NCI-H128 (cell line): ENCODE results near the gene UFSP2.
"Not testable (repeated sequence)": the region's sequence is repeated elsewhere in the genome, so short reads cannot be mapped to it uniquely, and the experiment has no call there.

Experiments
- DNase-seq: peaks from one replicate; lab custom pipeline; 2025; ENCODE audit not compliant: unreplicated experiment; lab: John Stamatoyannopoulos, UW

UFSP2 gene

DNA sequence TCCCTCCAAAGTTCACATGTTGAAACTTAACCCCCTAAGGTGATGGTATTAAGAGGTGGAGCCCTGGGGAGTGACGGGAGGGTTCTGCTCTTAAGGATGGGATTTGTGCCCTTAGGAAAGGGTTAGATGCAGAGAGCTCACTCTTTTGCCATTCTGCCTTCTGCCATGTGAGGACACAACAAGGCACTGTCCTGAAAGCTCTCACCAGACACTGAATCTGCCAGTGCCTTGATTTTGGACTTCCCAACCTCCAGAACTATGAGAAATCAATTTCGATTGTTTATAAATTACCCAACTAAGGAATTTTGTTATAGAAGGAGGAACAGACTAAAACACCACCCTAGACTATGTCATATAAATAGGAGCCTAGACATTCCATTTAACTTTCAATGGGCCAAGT is 41.7 kb downstream of the UFSP2 start:
- no peak for DNase-seq

DNA sequence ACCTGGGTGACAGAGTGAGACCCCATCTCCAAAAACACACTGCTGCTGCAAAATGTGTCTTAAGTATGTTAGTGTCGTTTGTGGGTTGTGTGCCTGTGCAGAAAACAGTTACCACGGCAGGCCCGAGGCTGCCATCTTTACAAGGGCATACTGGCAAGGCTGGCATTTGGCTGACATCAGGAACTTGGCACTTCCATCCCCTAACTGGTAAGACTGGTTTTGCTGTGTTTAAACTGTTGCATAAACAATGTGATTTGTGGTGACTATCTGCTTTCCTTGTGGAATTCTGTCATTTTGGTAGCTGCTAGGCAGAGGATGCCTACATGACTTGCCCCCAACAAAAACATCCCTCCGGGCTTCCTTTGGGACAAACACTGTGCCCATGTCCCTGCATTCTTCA is 42.3 kb downstream of the UFSP2 start:
- DNase-seq = no peak

DNA sequence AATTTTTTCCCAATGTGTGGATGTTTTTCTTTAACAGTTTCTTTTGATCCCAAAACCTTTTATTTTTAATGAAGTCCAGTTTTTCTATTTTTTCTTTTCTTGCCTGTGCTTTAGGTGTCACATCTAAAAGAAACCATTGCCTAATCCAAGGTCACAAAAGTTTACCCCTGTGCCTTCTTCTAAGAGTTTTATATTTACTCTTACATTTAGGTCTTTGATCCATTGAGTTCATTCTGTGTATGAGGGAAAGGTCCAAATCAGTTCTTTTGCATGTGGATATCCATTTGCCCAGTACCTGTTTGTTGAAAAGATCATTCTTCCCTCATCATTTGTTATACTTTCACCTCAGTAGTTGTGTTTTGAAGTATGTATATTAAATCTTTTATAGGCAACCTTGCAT is 43.0 kb downstream of the UFSP2 start:
- no peak for DNase-seq

DNA sequence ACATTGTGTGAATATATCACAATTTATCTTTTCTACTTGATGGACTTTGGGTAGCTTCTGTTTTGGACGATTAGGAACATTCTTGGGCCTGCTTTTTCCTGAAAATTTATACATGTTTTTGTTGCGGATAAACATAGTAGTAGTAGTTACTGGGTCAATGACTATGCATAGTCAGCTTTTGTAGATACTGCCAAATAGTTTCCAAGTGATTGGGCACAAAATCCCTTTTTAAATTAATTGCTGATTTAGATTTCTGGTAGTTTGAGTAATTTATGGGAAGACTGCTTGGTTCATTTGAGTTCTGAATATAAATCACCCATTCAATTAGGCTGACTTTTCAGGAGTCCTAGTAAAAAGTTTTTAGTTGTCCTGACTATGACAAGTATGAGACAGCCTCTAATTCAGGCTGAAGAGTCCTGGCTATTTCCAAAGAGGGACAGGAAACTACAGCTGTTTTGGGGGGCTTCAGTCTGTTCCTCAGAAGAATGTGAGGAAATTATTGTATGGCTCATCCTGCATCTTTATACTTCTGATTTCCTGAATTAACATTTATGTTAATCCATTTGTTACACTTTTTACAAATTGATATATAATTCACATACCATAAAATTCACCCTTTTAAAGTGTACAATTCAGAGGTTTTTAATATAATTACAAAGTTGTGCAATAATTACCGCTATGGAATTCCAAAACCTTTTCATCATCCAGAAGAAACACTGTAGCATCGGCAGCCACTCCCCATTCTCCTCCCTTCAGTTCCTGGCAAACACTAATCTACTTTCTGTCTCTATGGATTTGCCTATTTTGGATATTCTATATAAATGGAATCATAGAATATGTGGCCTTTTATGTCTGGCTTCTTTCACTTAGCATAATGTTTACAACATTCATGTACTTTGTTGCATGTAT is 44.2 kb downstream of the UFSP2 start:
- DNase-seq = no peak

DNA sequence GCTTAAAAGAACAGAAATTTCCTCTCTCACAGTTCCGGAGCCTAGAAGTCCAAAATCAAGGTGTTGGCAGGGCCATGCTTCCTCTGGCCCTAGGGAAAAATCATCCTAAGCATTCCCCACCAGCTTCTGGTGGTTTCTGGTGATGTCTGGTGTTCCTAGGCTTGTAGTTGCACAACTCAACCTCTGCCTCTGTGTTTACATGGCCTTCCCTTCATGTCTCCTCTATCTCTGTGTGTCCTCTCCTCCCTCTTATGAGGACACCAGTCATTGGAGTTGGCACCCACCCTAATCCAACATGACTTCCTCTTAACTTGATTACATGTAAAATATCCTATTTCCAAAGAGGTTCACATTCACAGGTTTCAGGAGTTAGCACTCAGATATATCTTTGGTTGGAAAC is 45.4 kb downstream of the UFSP2 start:
- no peak for DNase-seq

DNA sequence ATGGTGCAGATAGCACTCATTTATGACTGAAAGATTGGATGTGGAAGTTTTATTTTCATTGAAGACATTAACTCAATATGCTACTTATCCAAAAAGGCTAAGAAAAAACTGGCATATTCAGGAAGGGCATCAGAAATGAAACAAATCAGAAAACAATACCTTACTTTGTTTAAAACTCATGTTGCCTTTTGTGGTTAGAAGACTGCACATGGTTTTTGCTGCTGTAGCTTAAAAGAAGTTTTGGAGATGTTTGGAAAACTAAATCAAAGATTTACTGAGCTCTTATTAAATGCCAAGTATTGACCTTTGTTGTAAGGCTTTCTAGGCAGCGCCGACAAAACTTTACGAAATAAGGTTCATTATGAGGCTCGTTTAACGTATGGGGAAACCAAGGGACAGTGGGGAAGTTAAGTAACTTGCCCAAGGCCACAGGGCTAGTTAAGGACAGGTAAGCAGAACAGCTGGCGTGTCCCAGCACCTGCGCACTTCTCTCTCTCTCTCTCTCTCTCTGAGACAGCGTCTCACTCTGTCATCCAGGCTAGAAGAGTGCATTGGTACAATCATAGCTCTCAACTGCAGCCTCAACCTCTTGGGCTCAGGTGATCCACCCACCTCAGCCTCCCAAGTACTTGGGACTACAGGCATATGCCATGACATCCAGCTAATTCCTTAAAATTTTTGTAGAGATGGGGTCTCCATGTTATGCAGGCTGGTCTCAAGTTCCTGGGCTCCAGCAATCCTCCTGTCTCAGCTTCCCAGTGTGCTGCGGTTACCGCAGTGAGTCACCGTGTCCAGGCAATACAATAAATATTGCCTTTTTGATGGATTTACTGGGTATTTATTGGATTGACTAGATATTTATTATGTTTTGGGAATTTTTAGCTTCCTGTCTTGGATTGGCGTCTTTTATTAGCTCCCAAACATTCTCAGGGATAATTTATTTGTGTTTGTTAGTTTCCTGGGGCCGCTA is 46.2 kb downstream of the UFSP2 start:
- no peak for DNase-seq

DNA sequence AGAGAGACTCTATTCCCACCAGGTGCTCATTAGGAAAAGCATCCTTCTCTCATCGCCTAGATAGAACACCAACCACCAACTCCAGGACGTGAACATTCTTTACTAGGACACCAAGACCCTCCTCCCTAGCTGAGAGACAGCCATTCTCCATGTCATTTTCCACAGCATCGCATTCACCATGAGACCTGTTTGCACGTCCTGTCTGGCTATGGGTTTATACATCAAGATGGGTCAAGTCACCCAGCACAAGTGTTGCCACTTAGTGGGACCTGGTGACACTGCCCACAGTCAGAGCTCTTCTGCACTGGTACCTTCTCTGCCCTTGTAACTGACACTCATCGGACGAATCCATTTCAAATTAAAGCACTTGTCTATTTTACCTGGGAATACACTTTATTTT is 47.5 kb downstream of the UFSP2 start:
- DNase-seq = no peak

DNA sequence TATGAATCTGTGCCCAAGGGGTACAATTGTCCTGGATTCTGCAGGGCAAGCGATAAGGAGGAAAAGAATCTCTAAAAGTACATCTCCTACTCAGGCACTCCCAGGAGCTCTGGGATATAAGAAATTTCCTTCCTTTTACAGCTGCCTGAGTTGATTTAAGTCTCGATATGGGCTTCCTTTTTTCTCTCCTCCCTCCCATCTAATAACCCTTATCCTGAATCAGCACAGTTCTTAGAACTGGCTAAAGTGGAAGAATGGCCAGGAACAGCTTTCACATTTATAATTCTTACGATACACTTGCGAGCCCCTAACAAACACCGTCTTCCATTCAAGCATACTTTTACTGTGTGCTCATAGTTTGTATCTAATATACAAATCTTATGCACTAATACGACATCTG is 51.2 kb downstream of the UFSP2 start:
- no peak for DNase-seq

DNA sequence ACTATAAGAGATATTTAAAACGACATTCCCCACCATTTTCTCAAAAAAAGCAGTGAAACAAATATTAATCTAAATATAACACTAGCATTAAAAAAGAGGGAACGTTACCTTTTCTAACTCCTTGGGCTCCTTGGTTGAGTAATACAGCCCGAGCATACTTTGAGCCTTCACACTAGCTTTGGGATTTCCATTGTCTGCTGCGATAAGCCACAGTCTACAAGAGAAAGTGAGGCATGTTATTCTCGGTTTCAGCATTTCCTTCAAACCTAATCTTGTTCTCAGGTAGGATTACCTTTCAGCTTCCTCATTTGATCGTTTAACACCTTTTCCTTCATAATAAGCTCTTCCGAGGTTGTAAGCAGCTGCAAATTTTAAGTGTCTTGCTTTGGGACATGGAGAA is 51.7 kb downstream of the UFSP2 start:
- DNase-seq = no peak

DNA sequence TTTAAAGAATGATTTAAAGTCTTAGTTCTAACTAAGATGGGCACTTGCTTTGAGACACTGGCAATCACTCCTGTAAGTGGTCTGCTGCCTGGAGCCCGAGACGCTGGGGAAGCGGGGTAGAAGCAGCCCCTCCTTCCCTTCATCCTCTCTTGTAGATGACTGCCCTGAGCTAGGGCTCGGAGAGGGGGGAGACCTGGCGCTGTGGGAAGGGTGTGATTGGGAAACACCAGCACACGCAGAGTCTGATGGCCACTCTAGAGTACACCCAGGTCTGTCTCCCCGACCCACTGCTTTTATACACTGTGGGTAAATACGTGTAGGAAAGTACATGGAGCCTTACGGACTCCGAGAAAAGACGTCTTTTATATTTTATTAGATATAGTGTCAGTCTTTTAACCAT is 54.1 kb downstream of the UFSP2 start:
- DNase-seq = no peak

DNA sequence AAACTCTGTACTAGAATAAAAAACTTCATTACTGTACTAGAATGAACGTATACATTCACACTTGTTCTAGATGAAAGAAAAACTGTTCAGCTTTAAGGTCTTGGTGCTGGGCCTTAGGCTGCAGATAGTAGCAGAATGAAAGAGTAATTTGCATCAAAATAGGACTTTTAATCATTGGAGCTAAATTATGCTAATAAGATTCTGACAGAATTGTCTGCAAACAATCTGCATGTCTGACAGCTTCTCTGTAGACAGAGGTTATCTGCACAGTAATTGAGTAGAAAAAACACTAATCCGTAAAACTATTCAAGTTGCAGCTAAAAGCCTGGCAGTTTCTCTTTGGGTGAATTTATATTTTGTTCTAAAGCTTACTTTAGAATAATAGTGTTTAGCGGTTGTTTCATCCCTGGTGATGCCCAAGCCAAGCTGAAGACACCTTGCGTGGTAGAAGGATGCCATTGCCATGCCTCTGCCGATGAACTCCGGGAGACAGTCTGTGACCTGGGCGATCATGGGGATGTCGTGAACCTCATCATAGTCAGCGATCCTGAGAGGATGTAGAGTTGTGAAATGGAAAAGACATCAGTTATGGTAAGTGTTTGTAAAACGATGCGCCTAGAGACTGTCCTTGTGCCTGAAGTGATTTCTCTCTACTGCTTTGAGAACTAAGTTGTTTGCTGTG is 55.4 kb downstream of the UFSP2 start:
- no peak for DNase-seq

DNA sequence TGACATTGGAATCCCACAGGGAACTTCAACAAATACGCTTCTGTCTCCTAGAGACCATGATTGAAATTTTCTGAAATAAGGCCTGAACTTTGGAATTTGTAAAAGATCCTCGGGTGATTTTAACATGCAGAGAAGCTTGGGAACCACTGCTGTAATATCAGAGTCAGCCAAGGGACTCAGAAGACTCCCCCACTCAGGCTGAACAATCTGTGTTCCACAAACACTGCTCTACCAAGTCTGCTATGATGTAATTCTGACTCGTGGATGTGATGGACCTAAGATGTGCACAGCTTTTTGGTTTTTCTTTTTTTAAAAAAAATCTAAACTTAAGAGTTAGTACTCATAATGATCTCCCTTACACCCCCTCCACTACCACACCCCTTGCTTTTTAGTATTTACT is 56.0 kb downstream of the UFSP2 start:
- no peak for DNase-seq

DNA sequence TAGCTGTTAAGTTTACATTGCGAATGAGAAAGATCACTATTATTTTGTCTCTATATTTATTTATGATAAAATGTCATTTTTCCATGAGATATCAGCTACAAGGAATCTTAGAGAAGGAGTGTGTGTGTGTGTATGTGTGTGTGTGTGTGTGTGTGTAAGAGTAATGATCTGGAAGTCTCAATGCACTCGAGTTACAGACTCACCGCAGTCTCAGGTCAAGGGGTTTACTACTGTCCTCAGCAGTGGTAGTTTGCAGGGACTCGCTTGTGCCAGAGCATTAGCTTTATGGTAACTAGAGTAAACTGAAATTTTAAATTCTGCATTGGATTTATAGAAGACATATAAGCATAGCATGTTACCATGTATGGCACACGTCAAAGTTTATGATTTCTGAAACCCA is 60.9 kb downstream of the UFSP2 start:
- no peak for DNase-seq

DNA sequence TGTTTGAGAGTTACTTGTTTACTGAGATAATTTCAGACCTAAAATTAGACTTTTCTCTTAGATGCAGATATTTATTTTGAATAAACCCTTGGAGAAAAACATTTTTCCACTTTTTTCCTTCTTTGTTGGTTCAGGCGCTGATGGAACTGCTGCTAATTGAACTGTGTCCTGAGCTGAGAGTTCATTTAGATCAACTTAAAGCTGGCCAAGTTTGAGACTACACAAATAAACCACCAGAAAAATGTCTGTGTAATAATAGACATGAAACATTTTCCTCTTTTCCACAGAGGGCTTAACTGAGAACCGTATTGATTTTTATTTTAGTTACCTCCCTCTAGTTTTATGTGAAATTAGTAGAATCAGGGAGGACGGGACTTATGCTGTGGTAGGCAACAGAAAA is 62.5 kb downstream of the UFSP2 start:
- no peak for DNase-seq

DNA sequence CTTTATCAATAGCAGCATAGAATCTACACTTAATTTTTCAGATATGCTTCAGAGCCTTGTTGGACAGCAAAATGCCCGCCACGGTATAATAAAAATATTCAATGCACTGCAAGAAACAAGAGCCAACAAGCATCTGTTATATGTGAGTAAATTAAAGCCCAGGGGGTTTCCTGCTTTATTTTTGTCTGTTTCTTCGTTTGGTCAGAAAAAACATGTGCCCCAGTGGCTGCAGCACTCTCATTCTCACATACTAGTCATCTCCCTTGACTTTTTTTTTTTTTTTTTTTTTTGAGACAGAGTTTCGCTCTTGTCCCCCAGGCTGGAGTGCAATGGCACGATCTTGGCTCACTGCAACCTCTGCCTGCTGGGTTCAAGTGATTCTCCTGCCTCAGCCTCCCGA is 63.2 kb downstream of the UFSP2 start:
- not testable (repeated sequence) for DNase-seq

DNA sequence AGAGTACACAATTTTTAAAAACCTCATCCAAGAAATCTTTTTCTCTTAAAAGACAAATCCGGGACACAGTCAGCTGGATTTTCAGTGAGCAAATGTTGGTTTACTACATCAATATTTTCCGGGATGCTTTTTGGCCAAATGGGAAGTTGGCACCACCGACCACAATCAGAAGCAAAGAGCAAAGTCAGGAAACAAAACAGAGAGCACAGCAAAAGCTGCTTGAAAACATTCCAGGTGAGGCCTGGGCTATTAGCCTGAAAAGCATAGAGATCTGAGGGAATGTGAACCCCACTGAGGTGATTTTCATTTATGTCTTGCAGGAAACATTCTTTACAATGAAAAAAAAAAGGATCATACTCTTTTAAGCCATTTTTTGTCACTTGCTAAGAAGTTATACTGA is 63.9 kb downstream of the UFSP2 start:
- no peak for DNase-seq

DNA sequence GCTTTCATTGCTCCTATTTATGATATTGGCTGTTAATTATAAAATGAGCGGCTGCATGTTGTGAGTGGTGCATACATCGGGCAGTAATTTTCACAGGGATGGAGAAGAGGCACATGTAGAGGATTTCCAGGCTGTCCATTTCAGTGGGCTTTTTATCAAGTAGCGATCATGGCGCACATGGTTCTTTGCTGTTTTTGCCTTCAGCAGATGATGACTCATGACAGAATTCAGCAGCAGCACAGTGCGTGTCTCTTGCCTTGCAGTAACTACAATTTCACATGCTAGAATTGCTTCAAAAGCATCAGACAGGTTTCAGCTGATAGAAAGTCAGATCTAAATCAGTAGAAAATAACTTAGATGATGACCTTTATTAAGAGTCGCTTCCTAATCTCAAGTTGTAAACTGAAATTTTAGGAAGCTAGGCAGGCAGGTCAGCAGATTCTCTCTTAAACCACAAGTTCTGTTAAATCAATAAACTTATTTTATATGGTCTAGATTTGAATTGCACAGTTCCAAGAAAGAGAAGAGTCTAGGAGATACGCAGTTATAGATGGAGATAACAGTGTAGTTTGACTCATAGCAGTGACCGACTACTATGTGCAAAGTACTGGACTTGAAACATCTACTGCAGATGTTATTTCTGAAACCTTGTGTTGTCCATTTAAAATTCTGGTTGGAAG is 65.9 kb downstream of the UFSP2 start:
- DNase-seq = no peak

DNA sequence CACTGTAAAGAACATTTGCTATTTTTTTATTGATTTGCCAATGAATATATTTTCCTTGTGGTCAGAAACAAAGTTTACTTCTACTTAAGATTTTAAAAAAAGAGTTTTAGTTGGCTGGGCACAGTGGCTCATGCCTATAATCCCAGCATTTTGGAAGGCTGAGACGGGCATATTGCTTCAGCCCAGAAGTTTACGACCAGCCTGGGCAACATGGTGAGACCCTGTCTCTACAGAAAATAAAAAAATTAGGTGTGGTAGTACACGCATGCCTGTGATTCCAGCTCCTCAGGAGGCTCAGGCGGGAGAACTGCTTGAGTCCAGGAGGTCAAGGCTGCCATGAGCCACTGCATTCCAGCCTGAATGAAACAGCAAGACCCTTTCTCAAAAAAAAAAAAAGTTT is 66.8 kb downstream of the UFSP2 start:
- no peak for DNase-seq

DNA sequence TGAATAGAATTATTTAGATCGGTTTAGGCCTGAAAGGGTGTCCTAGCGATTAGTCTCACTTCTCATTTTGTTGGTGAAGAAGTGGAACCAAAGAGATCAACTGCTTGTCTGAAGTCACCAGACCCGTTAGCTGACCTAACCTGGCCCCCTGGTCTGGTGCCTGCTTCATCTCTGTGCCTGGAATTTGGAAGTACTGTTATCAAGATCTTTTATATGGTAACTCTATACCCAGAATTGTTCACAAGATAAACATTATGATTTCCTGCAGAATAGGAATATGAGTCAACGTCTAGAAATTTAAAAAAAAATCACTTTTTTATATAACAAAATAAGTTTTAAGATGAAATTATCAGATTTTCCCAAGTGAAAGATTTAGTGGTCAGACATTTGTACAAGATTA is 67.2 kb downstream of the UFSP2 start:
- no peak for DNase-seq

DNA sequence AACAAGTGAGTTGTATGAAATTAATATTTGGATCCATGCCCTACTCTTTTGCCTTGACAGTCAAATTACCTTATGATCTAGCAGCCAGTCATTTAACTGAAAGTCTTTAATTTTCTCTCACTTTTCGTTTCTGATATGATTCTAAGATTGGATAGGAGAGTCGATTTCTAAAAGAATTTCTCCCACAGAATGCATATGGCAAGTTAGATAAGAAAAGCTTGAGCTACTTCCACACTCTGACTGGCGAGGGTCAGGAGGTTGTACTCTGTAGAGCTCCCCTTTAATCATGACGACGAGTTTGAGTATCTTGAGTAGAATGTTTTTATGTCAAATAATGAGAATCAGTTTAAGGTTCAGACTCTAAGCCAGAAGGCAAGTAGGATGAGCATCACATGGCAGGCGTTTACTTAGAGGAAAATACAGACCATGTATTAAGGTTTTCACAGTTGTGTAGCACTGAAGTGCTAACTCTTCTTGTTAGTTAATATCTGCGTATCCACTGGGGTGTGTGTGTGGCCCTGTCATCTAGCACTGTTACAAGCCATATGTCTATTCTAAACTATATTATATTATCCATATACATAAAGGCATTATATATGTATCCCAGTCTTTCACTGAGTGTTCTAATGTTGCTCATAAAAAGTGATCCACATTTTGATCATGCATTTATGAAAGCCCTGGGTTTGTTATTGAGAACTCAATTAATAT is 67.9 kb downstream of the UFSP2 start:
- DNase-seq = no peak
